ENCODE data around the gene MRFAP1. TPM values are rescaled to one million over a fixed set of nuclear protein-coding genes. Genes with fewer than 3 reads are reported as not detected.

Gene MRFAP1
- total and polyA plus RNA-seq, 10 of the 15 experiments (the other 5 are each of a cell fraction or from before 2014, with no cell fraction given): 18.7 to 105 (median 80.8) TPM

- Histone ChIP-seq H3K36me3 (ENCODE audit: control insufficient read depth in 2 of 2, insufficient read depth in 2 of 2, low read length in 1 of 2) (peaks cover 1 to 6% of the 10 kb centered on the region in 2 experiments; a peak in 2 of 4 replicates), H2AFZ (ENCODE audit: control insufficient read depth, low read depth, low read length) (no peak overlapping the region), H3K4me2 (ENCODE audit: control insufficient read depth, insufficient read depth) (no peak overlapping the region), H3K27ac (ENCODE audit: control insufficient read depth, insufficient read depth) (no peak overlapping the region), H3K4me3 (no peak overlapping the region), H3K9me3 (replicated peaks; ENCODE audit: control insufficient read depth, insufficient read depth, low read length) (no peaks in the 10 kb centered on the region; the same call in 2 of the 3 replicates), H3K27me3 (replicated peaks in 1 of 2; ENCODE audit: control insufficient read depth in 2 of 2, insufficient read depth in 2 of 2, low read length in 1 of 2) (no peaks in the 10 kb centered on the region), H4K20me1 (ENCODE audit: control insufficient read depth, insufficient read depth) (no peaks in the 10 kb centered on the region), H3K79me2 (ENCODE audit: control insufficient read depth, insufficient read depth, low read length) (no peaks in the 10 kb centered on the region), H3K4me1 (ENCODE audit: control insufficient read depth, insufficient read depth, low read length) (no peaks in the 10 kb centered on the region), H3K9ac (ENCODE audit: control insufficient read depth, insufficient read depth, low read length) (no peak overlapping the region)
- ATAC-seq (no peak), FAIRE-seq (no peak), DNase-seq (ENCODE audit: low read depth, low spot score) (no peak)
- ChIA-PET RAD21 (ENCODE audit: unreplicated experiment) (no interaction called here), CTCF (no interaction called here), SMC1A (ENCODE audit: uncharacterized antibody, unreplicated experiment) (no interaction called here), POLR2A (no interaction called here)
- no TSS peak for BruUV-seq (replicated peaks)
- intact Hi-C loops (cut with micrococcal nuclease; ENCODE audit: unreplicated experiment) (no loop called here), in situ Hi-C loops (cut with MboI) (no loop called here)
- 84% methylated on average over 13 of the region's 13 CpGs for WGBS (ENCODE audit: insufficient coverage, insufficient replicate concordance, low lambda C conversion rate, missing lambda C conversion rate)
- TF ChIP-seq ZBED1 (IDR thresholded peaks at IDR 0.05; ENCODE audit: borderline replicate concordance) (no peak), BMI1 (IDR thresholded peaks at IDR 0.05; ENCODE audit: borderline replicate concordance) (no peak), ZBTB4 (CRISPR knock-in tag; IDR thresholded peaks at IDR 0.05) (no peak), NFXL1 (IDR thresholded peaks at IDR 0.05; ENCODE audit: borderline replicate concordance) (no peak), HDAC2 (IDR thresholded peaks at IDR 0.05) (no peak), ELK1 (IDR thresholded peaks at IDR 0.05; ENCODE audit: low read depth, low read length) (no peak), CBX5 (IDR thresholded peaks at IDR 0.05; ENCODE audit: low read depth) (no peak), ZSCAN29 (IDR thresholded peaks at IDR 0.05) (no peak), SREBF1 (IDR thresholded peaks at IDR 0.05; ENCODE audit: low read length) (no peak), JUNB (IDR thresholded peaks at IDR 0.05) (no peak), MLLT1 (IDR thresholded peaks at IDR 0.05) (no peak), YBX1 (IDR thresholded peaks at IDR 0.05) (no peak)
- TF ChIP-seq, protein P1, sequence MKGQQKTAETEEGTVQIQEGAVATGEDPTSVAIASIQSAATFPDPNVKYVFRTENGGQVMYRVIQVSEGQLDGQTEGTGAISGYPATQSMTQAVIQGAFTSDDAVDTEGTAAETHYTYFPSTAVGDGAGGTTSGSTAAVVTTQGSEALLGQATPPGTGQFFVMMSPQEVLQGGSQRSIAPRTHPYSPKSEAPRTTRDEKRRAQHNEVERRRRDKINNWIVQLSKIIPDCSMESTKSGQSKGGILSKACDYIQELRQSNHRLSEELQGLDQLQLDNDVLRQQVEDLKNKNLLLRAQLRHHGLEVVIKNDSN (IDR thresholded peaks at IDR 0.05; ENCODE audit: borderline replicate concordance, extremely low read length, insufficient read depth, low read depth, low read length): no peak
- TF ChIP-seq, protein P2, sequence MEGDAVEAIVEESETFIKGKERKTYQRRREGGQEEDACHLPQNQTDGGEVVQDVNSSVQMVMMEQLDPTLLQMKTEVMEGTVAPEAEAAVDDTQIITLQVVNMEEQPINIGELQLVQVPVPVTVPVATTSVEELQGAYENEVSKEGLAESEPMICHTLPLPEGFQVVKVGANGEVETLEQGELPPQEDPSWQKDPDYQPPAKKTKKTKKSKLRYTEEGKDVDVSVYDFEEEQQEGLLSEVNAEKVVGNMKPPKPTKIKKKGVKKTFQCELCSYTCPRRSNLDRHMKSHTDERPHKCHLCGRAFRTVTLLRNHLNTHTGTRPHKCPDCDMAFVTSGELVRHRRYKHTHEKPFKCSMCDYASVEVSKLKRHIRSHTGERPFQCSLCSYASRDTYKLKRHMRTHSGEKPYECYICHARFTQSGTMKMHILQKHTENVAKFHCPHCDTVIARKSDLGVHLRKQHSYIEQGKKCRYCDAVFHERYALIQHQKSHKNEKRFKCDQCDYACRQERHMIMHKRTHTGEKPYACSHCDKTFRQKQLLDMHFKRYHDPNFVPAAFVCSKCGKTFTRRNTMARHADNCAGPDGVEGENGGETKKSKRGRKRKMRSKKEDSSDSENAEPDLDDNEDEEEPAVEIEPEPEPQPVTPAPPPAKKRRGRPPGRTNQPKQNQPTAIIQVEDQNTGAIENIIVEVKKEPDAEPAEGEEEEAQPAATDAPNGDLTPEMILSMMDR (IDR thresholded peaks at IDR 0.05 in 2 of 3, conservative IDR thresholded peaks at IDR 0.05 in 1 of 3; ENCODE audit: control insufficient read depth in 2 of 3, extremely low read depth in 1 of 3, insufficient read depth in 1 of 3, low read depth in 3 of 3, low read length in 3 of 3): no peak
- TF ChIP-seq, protein P3, sequence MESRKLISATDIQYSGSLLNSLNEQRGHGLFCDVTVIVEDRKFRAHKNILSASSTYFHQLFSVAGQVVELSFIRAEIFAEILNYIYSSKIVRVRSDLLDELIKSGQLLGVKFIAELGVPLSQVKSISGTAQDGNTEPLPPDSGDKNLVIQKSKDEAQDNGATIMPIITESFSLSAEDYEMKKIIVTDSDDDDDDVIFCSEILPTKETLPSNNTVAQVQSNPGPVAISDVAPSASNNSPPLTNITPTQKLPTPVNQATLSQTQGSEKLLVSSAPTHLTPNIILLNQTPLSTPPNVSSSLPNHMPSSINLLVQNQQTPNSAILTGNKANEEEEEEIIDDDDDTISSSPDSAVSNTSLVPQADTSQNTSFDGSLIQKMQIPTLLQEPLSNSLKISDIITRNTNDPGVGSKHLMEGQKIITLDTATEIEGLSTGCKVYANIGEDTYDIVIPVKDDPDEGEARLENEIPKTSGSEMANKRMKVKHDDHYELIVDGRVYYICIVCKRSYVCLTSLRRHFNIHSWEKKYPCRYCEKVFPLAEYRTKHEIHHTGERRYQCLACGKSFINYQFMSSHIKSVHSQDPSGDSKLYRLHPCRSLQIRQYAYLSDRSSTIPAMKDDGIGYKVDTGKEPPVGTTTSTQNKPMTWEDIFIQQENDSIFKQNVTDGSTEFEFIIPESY (IDR thresholded peaks at IDR 0.05): no peak
Measured at GRCh38 chr4:6598641-6599040, 41.8 kb upstream of the MRFAP1 start.

Data from GM12878 (cell line).